Measurements from ENCODE around the gene MANEA.

MANEA gene

DNA sequence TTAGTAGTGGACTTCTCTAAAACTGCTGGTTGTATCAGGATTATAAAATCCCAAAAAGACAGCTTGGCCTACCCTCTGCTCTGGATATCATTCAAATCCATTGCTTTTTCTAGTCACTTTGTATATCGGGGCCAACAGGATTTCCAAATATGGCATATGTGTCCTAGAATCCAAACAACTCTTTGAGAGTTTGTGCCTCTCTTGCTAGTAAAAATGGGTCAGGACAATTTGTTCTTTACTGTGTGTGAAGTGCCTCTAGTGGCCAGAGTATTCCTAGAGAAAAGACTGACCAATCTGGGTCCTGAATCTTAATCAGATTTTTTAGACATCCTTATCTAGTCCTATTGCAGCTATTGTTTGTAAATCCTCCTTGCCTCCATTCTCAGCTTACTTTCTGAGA is 33.5 kb upstream of the MANEA start:
- no peaks in the 10 kb centered on the region for H3K36me3 ChIP-seq (replicated peaks; ENCODE audit: insufficient read depth, low read length)
- H3K79me2 ChIP-seq (ENCODE audit: low read length), result no peaks in the 10 kb centered on the region
- no peak overlapping the region for H3K9ac ChIP-seq (ENCODE audit: low read length)
- no peak overlapping the region for H3K4me3 ChIP-seq (ENCODE audit: low read length)
- TF ChIP-seq EZH2phosphoT487 (IDR thresholded peaks at IDR 0.05; ENCODE audit: low read length) (no peak), EZH2 (optimal IDR thresholded peaks at IDR 0.05; ENCODE audit: low read depth, low read length) (no peak)
- TF ChIP-seq, protein P1, sequence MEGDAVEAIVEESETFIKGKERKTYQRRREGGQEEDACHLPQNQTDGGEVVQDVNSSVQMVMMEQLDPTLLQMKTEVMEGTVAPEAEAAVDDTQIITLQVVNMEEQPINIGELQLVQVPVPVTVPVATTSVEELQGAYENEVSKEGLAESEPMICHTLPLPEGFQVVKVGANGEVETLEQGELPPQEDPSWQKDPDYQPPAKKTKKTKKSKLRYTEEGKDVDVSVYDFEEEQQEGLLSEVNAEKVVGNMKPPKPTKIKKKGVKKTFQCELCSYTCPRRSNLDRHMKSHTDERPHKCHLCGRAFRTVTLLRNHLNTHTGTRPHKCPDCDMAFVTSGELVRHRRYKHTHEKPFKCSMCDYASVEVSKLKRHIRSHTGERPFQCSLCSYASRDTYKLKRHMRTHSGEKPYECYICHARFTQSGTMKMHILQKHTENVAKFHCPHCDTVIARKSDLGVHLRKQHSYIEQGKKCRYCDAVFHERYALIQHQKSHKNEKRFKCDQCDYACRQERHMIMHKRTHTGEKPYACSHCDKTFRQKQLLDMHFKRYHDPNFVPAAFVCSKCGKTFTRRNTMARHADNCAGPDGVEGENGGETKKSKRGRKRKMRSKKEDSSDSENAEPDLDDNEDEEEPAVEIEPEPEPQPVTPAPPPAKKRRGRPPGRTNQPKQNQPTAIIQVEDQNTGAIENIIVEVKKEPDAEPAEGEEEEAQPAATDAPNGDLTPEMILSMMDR (IDR thresholded peaks at IDR 0.05; ENCODE audit: low read length), result no peak
- no peaks in the 10 kb centered on the region for H3K9me3 ChIP-seq (replicated peaks; ENCODE audit: insufficient read depth, low read length)
- H3K27ac ChIP-seq (ENCODE audit: low read length), result no peak overlapping the region
- no peaks in the 10 kb centered on the region for H3K4me1 ChIP-seq (ENCODE audit: low read length)
- H3K9me2 ChIP-seq (replicated peaks; ENCODE audit: insufficient read depth, low read length), result no peaks in the 10 kb centered on the region
- H4K20me1 ChIP-seq (ENCODE audit: insufficient read depth, low read length), result no peaks in the 10 kb centered on the region
- no peaks in the 10 kb centered on the region for H3K27me3 ChIP-seq (replicated peaks; ENCODE audit: insufficient read depth, low read length)
- no peaks in the 10 kb centered on the region for H3F3A ChIP-seq (ENCODE audit: insufficient read depth, low read length)
- DNase-seq, result no peak
- H2AFZ ChIP-seq (ENCODE audit: low read length), result no peak overlapping the region
- H3K4me2 ChIP-seq (ENCODE audit: low read depth, low read length), result no peak overlapping the region

DNA sequence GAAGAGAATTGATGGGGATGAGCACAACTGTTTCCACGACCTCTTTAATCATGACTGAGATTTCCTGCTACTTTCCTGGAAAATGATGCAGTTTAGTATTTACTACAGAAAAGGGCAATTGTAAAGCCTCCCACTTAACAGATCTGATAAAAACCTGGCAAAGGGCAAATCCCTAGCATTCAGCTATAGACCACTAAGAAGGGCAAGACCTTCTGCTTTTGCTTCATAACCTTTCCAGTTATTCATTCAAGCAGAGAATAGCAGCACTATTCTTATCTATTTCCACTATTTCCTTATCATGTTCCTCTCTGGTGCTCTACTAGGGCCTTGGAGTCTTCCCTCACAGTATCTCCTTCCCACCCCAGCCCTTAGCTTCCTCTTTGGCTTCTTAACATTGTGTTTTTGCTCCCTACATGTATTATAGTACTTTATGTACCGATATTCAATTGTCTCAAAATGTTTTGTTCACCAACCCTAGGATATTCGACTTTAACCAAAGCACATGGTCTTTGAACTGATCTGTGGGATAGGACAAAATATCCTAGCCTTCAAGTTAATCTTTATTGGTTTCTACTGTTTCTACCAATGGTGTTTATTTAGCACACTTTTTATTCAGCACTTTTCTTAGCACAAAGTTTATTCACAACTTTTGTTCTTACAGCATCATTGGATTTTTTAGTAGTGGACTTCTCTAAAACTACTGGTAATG is 32.7 kb upstream of the MANEA start:
- Histone ChIP-seq H3K9ac (ENCODE audit: low read length) (no peak overlapping the region), H3K79me2 (ENCODE audit: low read length) (no peaks in the 10 kb centered on the region), H3K9me3 (replicated peaks; ENCODE audit: insufficient read depth, low read length) (no peaks in the 10 kb centered on the region), H3K36me3 (replicated peaks; ENCODE audit: insufficient read depth, low read length) (no peaks in the 10 kb centered on the region), H3K27ac (ENCODE audit: low read length) (no peak overlapping the region), H3K4me2 (ENCODE audit: low read depth, low read length) (no peak overlapping the region), H3K27me3 (replicated peaks; ENCODE audit: insufficient read depth, low read length) (no peaks in the 10 kb centered on the region), H3F3A (ENCODE audit: insufficient read depth, low read length) (no peaks in the 10 kb centered on the region), H3K4me3 (ENCODE audit: low read length) (no peak overlapping the region), H3K4me1 (ENCODE audit: low read length) (no peaks in the 10 kb centered on the region), H4K20me1 (ENCODE audit: insufficient read depth, low read length) (no peaks in the 10 kb centered on the region), H2AFZ (ENCODE audit: low read length) (no peak overlapping the region), H3K9me2 (replicated peaks; ENCODE audit: insufficient read depth, low read length) (no peaks in the 10 kb centered on the region)
- TF ChIP-seq EZH2phosphoT487 (IDR thresholded peaks at IDR 0.05; ENCODE audit: low read length) (no peak), EZH2 (optimal IDR thresholded peaks at IDR 0.05; ENCODE audit: low read depth, low read length) (no peak)
- TF ChIP-seq, protein P1 (IDR thresholded peaks at IDR 0.05; ENCODE audit: low read length), result no peak
- DNase-seq, result no peak

DNA sequence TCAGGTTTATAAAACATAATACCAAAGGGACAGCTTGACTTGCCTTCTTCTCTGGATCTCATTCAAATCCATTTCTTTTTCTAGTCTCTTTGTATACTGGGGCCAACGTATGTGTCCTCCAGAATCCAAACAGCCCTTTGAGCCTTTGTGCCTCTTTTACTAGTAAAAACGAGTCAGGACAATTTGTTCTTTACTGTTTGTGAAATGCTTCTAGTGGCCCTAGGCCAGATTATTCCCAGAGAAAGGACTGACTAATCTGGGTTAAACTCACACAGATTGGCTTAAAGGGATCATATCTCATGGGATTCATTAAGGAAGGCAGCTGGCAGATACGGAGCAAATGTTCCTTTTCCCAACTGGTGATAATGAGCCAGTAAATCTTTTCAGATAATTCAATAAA is 32.1 kb upstream of the MANEA start:
- DNase-seq, result no peak
- H3K4me2 ChIP-seq (ENCODE audit: low read depth, low read length), result no peak overlapping the region
- no peak overlapping the region for H3K4me3 ChIP-seq (ENCODE audit: low read length)
- H4K20me1 ChIP-seq (ENCODE audit: insufficient read depth, low read length), result no peaks in the 10 kb centered on the region
- no peaks in the 10 kb centered on the region for H3K9me3 ChIP-seq (replicated peaks; ENCODE audit: insufficient read depth, low read length)
- no peaks in the 10 kb centered on the region for H3F3A ChIP-seq (ENCODE audit: insufficient read depth, low read length)
- H3K27ac ChIP-seq (ENCODE audit: low read length), result no peak overlapping the region
- no peaks in the 10 kb centered on the region for H3K9me2 ChIP-seq (replicated peaks; ENCODE audit: insufficient read depth, low read length)
- no peaks in the 10 kb centered on the region for H3K4me1 ChIP-seq (ENCODE audit: low read length)
- H3K79me2 ChIP-seq (ENCODE audit: low read length), result no peaks in the 10 kb centered on the region
- no peaks in the 10 kb centered on the region for H3K36me3 ChIP-seq (replicated peaks; ENCODE audit: insufficient read depth, low read length)
- H3K9ac ChIP-seq (ENCODE audit: low read length), result no peak overlapping the region
- TF ChIP-seq, protein P1 (IDR thresholded peaks at IDR 0.05; ENCODE audit: low read length), result no peak
- TF ChIP-seq EZH2 (optimal IDR thresholded peaks at IDR 0.05; ENCODE audit: low read depth, low read length), result no peak
- no peak overlapping the region for H2AFZ ChIP-seq (ENCODE audit: low read length)
- H3K27me3 ChIP-seq (replicated peaks; ENCODE audit: insufficient read depth, low read length), result no peaks in the 10 kb centered on the region
